K562 treated with DMSO at 1 percent for 48 hours (cell line): ENCODE data around the gene VGLL1. TPM values are rescaled to one million over a fixed set of nuclear protein-coding genes. Genes with fewer than 3 reads are reported as not detected.

Source experiments
- total RNA-seq: library from RNA; unstranded; fragments of 300-600 nt; gene quantifications from 2 replicates; pipeline ENCODE4 v1.2.3, GENCODE V29; 2022; ENCODE audit warnings: low replicate concordance; ENCODE audit errors: extremely low read depth

VGLL1 gene, protein sequence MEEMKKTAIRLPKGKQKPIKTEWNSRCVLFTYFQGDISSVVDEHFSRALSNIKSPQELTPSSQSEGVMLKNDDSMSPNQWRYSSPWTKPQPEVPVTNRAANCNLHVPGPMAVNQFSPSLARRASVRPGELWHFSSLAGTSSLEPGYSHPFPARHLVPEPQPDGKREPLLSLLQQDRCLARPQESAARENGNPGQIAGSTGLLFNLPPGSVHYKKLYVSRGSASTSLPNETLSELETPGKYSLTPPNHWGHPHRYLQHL
- total RNA-seq = not detected in 2 replicates

DNA sequence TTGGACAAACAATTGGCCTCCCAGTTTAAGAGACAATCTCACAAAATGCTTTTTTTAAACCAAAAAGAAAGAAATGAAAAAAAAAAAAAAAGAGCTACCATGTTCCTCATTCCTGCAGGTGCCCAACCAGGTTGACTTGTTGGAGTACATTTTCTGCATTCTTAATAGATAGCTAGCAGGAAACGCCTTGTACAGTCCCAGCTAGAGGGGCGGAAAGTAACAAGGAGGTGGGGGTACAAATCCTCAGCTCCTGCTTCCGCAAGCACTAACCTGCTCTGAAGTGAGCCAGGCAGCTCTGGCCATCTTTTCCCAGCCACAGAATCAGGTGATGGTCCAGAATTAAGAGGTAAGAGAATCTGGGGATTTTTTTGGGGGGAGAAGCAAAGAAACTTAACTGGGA is at the start of gene VGLL1:
TSS of gene VGLL1 (plus strand) at position 265 of the 400 bp plus-strand sequence. CDS start 3,806 bp downstream, outside the sequence.

DNA sequence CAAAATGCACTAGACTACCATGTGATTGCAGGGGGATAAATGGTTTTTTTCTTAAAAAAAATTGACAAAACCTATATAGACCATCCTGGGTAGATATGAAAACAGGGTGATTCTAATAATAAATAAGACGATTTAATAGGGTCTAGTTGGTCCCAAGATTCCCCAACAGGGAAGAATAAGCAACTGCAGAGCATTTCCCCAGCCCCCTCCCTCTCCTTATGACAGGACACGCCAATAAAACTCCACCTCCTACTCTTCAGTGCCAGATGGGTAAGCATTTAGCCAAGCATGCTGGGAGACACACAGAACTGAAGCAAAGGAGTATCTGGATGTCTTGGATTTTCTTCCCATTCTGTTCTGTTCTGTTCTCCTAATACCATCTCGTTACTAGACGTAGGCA is 44.4 kb upstream of the VGLL1 start, which contains the start of gene BRS3:
TSS of gene BRS3 (plus strand) at position 301 of the 400 bp plus-strand sequence. CDS start 168 bp downstream, outside the sequence.

DNA sequence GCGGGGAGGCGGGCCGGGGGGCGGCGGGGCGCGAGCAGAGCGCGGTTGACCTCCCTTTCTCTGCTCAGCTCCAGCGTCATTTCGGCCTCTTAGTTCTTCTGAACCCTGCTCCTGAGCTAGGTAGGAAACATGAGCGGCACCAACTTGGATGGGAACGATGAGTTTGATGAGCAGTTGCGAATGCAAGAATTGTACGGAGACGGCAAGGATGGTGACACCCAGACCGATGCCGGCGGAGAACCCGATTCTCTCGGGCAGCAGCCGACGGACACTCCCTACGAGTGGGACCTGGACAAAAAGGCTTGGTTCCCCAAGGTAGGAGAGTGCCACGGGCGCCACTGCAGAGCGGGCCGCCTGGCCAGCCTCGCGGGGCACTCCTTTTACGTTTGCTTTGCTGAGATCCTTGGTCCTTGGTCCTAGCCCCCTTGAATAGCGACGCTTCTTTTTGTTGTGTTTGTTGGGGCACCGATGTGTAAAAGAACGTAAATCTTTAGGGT is 34.4 kb upstream of the VGLL1 start, which contains the start of gene HTATSF1:
TSS of gene HTATSF1 (plus strand) at position 37 of the 497 bp plus-strand sequence. CDS start at position 130, 93 bp downstream.

Other genes with a start within 250 kb of the VGLL1 start
- not detected in 2 replicates for gene ADGRG4, start 231.3 kb upstream of the VGLL1 start, total RNA-seq
- gene BRS3, start 44.3 kb upstream of the VGLL1 start, total RNA-seq = not detected in 2 replicates
- gene HTATSF1, start 34.6 kb upstream of the VGLL1 start, total RNA-seq = not detected in 2 replicates
- gene CD40LG, start 115.9 kb downstream of the VGLL1 start, total RNA-seq = not detected in 2 replicates
- not detected in 2 replicates for gene ARHGEF6, start 248.7 kb downstream of the VGLL1 start, total RNA-seq